ENCODE data around the gene COMMD7. TPM values are rescaled to one million over a fixed set of nuclear protein-coding genes. Genes with fewer than 3 reads are reported as not detected.

COMMD7 gene
- polyA plus RNA-seq, 1 experiment, result 84.8 TPM

- TF ChIP-seq, protein P1, sequence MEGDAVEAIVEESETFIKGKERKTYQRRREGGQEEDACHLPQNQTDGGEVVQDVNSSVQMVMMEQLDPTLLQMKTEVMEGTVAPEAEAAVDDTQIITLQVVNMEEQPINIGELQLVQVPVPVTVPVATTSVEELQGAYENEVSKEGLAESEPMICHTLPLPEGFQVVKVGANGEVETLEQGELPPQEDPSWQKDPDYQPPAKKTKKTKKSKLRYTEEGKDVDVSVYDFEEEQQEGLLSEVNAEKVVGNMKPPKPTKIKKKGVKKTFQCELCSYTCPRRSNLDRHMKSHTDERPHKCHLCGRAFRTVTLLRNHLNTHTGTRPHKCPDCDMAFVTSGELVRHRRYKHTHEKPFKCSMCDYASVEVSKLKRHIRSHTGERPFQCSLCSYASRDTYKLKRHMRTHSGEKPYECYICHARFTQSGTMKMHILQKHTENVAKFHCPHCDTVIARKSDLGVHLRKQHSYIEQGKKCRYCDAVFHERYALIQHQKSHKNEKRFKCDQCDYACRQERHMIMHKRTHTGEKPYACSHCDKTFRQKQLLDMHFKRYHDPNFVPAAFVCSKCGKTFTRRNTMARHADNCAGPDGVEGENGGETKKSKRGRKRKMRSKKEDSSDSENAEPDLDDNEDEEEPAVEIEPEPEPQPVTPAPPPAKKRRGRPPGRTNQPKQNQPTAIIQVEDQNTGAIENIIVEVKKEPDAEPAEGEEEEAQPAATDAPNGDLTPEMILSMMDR (IDR thresholded peaks at IDR 0.05; ENCODE audit: low read depth, low read length), result peak; percentile 94
- POLR2A ChIA-PET, result interaction anchor here (0.6 to 1.0 kb wide), 2 partner anchors 130 to 156 kb away, joined by 3 to 6 read pairs; no protein-coding TSS in a partner anchor
- Histone ChIP-seq H3K4me3 (ENCODE audit: low read depth, low read length) (no peak overlapping the region), H3K9me3 (ENCODE audit: control insufficient read depth, insufficient read depth, low read length) (no peaks in the 10 kb centered on the region), H3K27ac (ENCODE audit: low read depth, low read length) (no peak overlapping the region), H3K27me3 (ENCODE audit: control insufficient read depth, insufficient read depth, low read length) (no peaks in the 10 kb centered on the region)
- peak; percentile 42 for DNase-seq (ENCODE audit: low read depth, low spot score)
- CTCF ChIA-PET, result interaction anchor here (0.6 to 10.2 kb wide), 18 partner anchors 8 to 316 kb away, joined by 3 to 242 read pairs (median 4); no protein-coding TSS in a partner anchor
These were observed 90.3 kb downstream of the COMMD7 start for GRCh38 chr20:32652739-32653526.

Other genes starting within 250 kb of the COMMD7 start
- gene NOL4L, start 158.1 kb downstream of the COMMD7 start, polyA plus RNA-seq (2011; rRNA removed), result 6.7 and 8.3 TPM in 2 replicates
- not detected in 2 replicates for gene C20orf203, start 69.5 kb downstream of the COMMD7 start, polyA plus RNA-seq (2011; rRNA removed)
- gene DNMT3B, start 18.9 kb upstream of the COMMD7 start, polyA plus RNA-seq (2011; rRNA removed), result 1.8 and 1.9 TPM in 2 replicates
- 112 and 128 TPM in 2 replicates for gene MAPRE1, start 76.5 kb upstream of the COMMD7 start, polyA plus RNA-seq (2011; rRNA removed)
- not detected in 2 replicates for gene EFCAB8, start 115.5 kb upstream of the COMMD7 start, polyA plus RNA-seq (2011; rRNA removed)